PC-9 (cell line): Measurements from ENCODE around the gene FBLN2. TPM values are rescaled to one million over a fixed set of nuclear protein-coding genes. Genes with fewer than 3 reads are reported as not detected.

Experiments
- BruUV-seq: library from RNA; stranded (reverse); fragments of 400-500 nt; replicated peaks from 2 replicates; lab custom pipeline; 2021; lab: Mats Ljungman, UMichigan
- CTCF ChIA-PET: fragments of 300-600 bp; sonication (Branson Sonifier 250); formaldehyde crosslinking; loops from one replicate; lab custom pipeline; 2022; ENCODE audit warnings: antibody characterized with exemption; lab: Charles Lee
- POLR2A ChIA-PET: fragments of 300-600 bp; sonication (Branson Sonifier 250); formaldehyde crosslinking; loops from one replicate; lab custom pipeline; 2022; ENCODE audit warnings: antibody characterized with exemption; ENCODE audit not compliant: unreplicated experiment; lab: Charles Lee
- DNase-seq, 2 experiments: peaks; one replicate each; pipeline versions ENCODE4 v3.0.0 to v3.0.0-alpha.2; 2015 to 2022; ENCODE audit warnings: mixed read lengths in 1 of 2
- H2AFZ ChIP-seq: fragments of 200-600 bp; sonication (generic); 2 replicates; pipeline ENCODE4 v1.8.1; 2017; ENCODE audit warnings: antibody characterized with exemption
- H3F3A ChIP-seq: fragments of 200-600 bp; sonication (generic); 2 replicates; pipeline ENCODE4 v1.8.1; 2017; ENCODE audit warnings: antibody characterized with exemption, mild to moderate bottlenecking, low read depth; ENCODE audit not compliant: insufficient read depth
- H3K27ac ChIP-seq: fragments of 200-600 bp; sonication (generic); 2 replicates; pipeline ENCODE4 v1.6.1; 2016; ENCODE audit warnings: mixed run types
- H3K27me3 ChIP-seq: fragments of 200-600 bp; sonication (generic); 2 replicates; pipeline ENCODE4 v1.6.1; 2016; ENCODE audit warnings: low read depth, mixed run types; ENCODE audit not compliant: insufficient read depth
- H3K36me3 ChIP-seq: fragments of 200-600 bp; sonication (generic); 2 replicates; pipeline ENCODE4 v1.6.1; 2016; ENCODE audit warnings: low read depth, mixed run types
- H3K4me1 ChIP-seq: fragments of 200-600 bp; sonication (generic); replicated peaks from 2 replicates; pipeline ENCODE4 v1.6.1; 2016; ENCODE audit warnings: mixed run types; ENCODE audit not compliant: insufficient read depth
- H3K4me2 ChIP-seq: fragments of 200-600 bp; sonication (generic); 2 replicates; pipeline ENCODE4 v1.6.1; 2017; ENCODE audit warnings: mixed run types
- H3K4me3 ChIP-seq: fragments of 200-600 bp; sonication (generic); 2 replicates; pipeline ENCODE4 v1.6.1; 2016; ENCODE audit warnings: mixed run types
- H3K79me2 ChIP-seq: fragments of 200-600 bp; sonication (generic); 2 replicates; pipeline ENCODE4 v1.6.1; 2017; ENCODE audit warnings: low read depth, mixed run types
- H3K9me2 ChIP-seq: fragments of 200-600 bp; sonication (generic); 2 replicates; pipeline ENCODE4 v1.8.1; 2017; ENCODE audit warnings: mild to moderate bottlenecking; ENCODE audit not compliant: insufficient read depth
- H3K9me3 ChIP-seq: fragments of 200-600 bp; sonication (generic); 2 replicates; pipeline ENCODE4 v1.8.1; 2016; ENCODE audit warnings: low read depth; ENCODE audit not compliant: insufficient read depth
- H4K20me1 ChIP-seq: fragments of 200-600 bp; sonication (generic); 2 replicates; pipeline ENCODE4 v1.8.1; 2017; ENCODE audit not compliant: insufficient read depth
- CTCF ChIP-seq: fragments of 200-600 bp; sonication (generic); conservative IDR thresholded peaks from 2 replicates; pipeline ENCODE4 v1.6.1; 2017; ENCODE audit warnings: mixed run types, antibody characterized with exemption, mild to moderate bottlenecking, moderate library complexity
- EZH2 ChIP-seq: fragments of 200-600 bp; sonication (generic); IDR thresholded peaks from 2 replicates; pipeline ENCODE4 v1.8.0; 2017; ENCODE audit warnings: antibody characterized with exemption, low read depth
- intact Hi-C: fragments of 100-400 bp; cut with micrococcal nuclease; formaldehyde crosslinking; loops from one replicate; pipeline ENCODE4 v1.10.0; 2022; ENCODE audit not compliant: unreplicated experiment
- total RNA-seq: library from RNA; stranded (reverse); gene quantifications from 2 replicates; pipeline ENCODE4 v1.2.3, GENCODE V29; 2021

The FBLN2 gene
- total RNA-seq, 1 experiment from 2014 or later, result 0.57 TPM

GRCh38 chr3:13658681-13659080 lies 109.8 kb downstream of the FBLN2 start:
- H3K79me2 ChIP-seq, result no peaks in the 10 kb centered on the region
- H4K20me1 ChIP-seq, result no peaks in the 10 kb centered on the region
- H3K4me3 ChIP-seq, result no peak overlapping the region
- TF ChIP-seq EZH2, result no peak
- TF ChIP-seq CTCF, result no peak
- ChIA-PET CTCF (interaction anchor here (1.3 to 3.1 kb wide), 3 partner anchors 223 to 230 kb away, joined by 3 to 37 read pairs (median 5); partner anchors contain the start of gene WNT7A), POLR2A (no interaction called here)
- DNase-seq, result no peak
- H3F3A ChIP-seq, result peaks cover 21% of the 10 kb centered on the region
- H3K36me3 ChIP-seq, result no peaks in the 10 kb centered on the region
- no peaks in the 10 kb centered on the region for H3K27me3 ChIP-seq
- H3K9me2 ChIP-seq, result no peaks in the 10 kb centered on the region
- H2AFZ ChIP-seq, result no peak overlapping the region
- intact Hi-C loops, result loop anchor here (1.0 to 10.0 kb wide), 3 partner anchors 222 to 374 kb away; partner anchors contain the start of gene WNT7A
- peaks cover 26% of the 10 kb centered on the region for H3K4me1 ChIP-seq
- no peak overlapping the region for H3K4me2 ChIP-seq
- BruUV-seq, result no TSS peak
- no peaks in the 10 kb centered on the region for H3K9me3 ChIP-seq
- H3K27ac ChIP-seq, result no peak overlapping the region

GRCh38 chr3:13659221-13659969 lies 110.5 kb downstream of the FBLN2 start:
- TF ChIP-seq EZH2 (no peak), CTCF (no peak)

GRCh38 chr3:13660042-13660874 lies 111.3 kb downstream of the FBLN2 start:
- intact Hi-C loops, result loop anchor here (10.0 kb wide), 1 partner anchor 105 kb away; no protein-coding TSS in a partner anchor
- ChIA-PET CTCF (interaction anchor here (0.6 kb wide), 1 partner anchor 205 kb away, joined by 5 read pairs; no protein-coding TSS in a partner anchor), POLR2A (no interaction called here)
- peaks cover 14% of the 10 kb centered on the region for H3K4me1 ChIP-seq
- H3K27ac ChIP-seq, result no peak overlapping the region
- no peaks in the 10 kb centered on the region for H3K27me3 ChIP-seq
- H3K9me3 ChIP-seq, result no peaks in the 10 kb centered on the region
- peaks cover 13% of the 10 kb centered on the region for H3F3A ChIP-seq
- no peak overlapping the region for H3K4me2 ChIP-seq
- H3K79me2 ChIP-seq, result no peaks in the 10 kb centered on the region
- no peaks in the 10 kb centered on the region for H3K9me2 ChIP-seq
- no peaks in the 10 kb centered on the region for H4K20me1 ChIP-seq
- H2AFZ ChIP-seq, result no peak overlapping the region
- no TSS peak for BruUV-seq
- no peak for DNase-seq
- H3K36me3 ChIP-seq, result no peaks in the 10 kb centered on the region
- no peak overlapping the region for H3K4me3 ChIP-seq
- TF ChIP-seq CTCF (no peak), EZH2 (no peak)

More at GRCh38 chr3:13659221-13659969, 110.5 kb downstream of the FBLN2 start:
- Histone ChIP-seq H3K4me1 (peaks cover 20% of the 10 kb centered on the region), H2AFZ (no peak overlapping the region), H3K27me3 (no peaks in the 10 kb centered on the region), H3K27ac (no peak overlapping the region), H3K4me2 (no peak overlapping the region), H4K20me1 (no peaks in the 10 kb centered on the region), H3K79me2 (no peaks in the 10 kb centered on the region), H3K9me2 (no peaks in the 10 kb centered on the region), H3K9me3 (no peaks in the 10 kb centered on the region), H3F3A (peaks cover 14% of the 10 kb centered on the region), H3K4me3 (no peak overlapping the region), H3K36me3 (no peaks in the 10 kb centered on the region)
- no TSS peak for BruUV-seq
- ChIA-PET CTCF (interaction anchor here (3.1 kb wide), 1 partner anchor 222 kb away, joined by 37 read pairs; the partner anchor contains the start of gene WNT7A), POLR2A (no interaction called here)
- intact Hi-C loops, result loop anchor here (10.0 kb wide), 1 partner anchor 375 kb away; no protein-coding TSS in a partner anchor
- no peak for DNase-seq
